CMK (cell line): Measurements from ENCODE around the gene CHTF18.
"Not testable (repeated sequence)": the region's sequence is repeated elsewhere in the genome, so short reads cannot be mapped to it uniquely, and the experiment has no call there.

Experiments
- DNase-seq: peaks from one replicate; pipeline ENCODE4 v3.0.0-alpha.2; 2010; ENCODE audit warnings: low read depth

CHTF18 gene

GRCh38 chr16:808085-808386 is 19.6 kb downstream of the CHTF18 start:
- DNase-seq, result no peak

- DNase-seq, result no peak
Observed at GRCh38 chr16:813204-813915, 24.9 kb downstream of the CHTF18 start.

- DNase-seq, result no peak
Observed at GRCh38 chr16:813916-814412, 25.5 kb downstream of the CHTF18 start.

GRCh38 chr16:814974-815373 is 26.6 kb downstream of the CHTF18 start:
- no peak for DNase-seq

- no peak for DNase-seq
Observed at GRCh38 chr16:815861-816260, 27.4 kb downstream of the CHTF18 start.

- no peak for DNase-seq
Observed at GRCh38 chr16:817001-817906, 28.8 kb downstream of the CHTF18 start.

GRCh38 chr16:818132-818531 is 29.7 kb downstream of the CHTF18 start:
- no peak for DNase-seq

- no peak for DNase-seq
Observed at GRCh38 chr16:818592-818991, 30.2 kb downstream of the CHTF18 start.

- DNase-seq, result no peak
Observed at GRCh38 chr16:819336-820043, 31.1 kb downstream of the CHTF18 start.

GRCh38 chr16:820044-820408 is 31.6 kb downstream of the CHTF18 start:
- DNase-seq, result not testable (repeated sequence)

GRCh38 chr16:820748-821147 is 32.3 kb downstream of the CHTF18 start:
- no peak for DNase-seq

GRCh38 chr16:821751-822150 is 33.3 kb downstream of the CHTF18 start:
- no peak for DNase-seq

- no peak for DNase-seq
Observed at GRCh38 chr16:822174-822908, 33.9 kb downstream of the CHTF18 start.

- DNase-seq, result no peak
Observed at GRCh38 chr16:822909-823297, 34.5 kb downstream of the CHTF18 start.

GRCh38 chr16:824194-824593 is 35.8 kb downstream of the CHTF18 start:
- DNase-seq, result no peak

- DNase-seq, result no peak
Observed at GRCh38 chr16:824601-825000, 36.2 kb downstream of the CHTF18 start.

- DNase-seq, result no peak
Observed at GRCh38 chr16:825341-826061, 37.1 kb downstream of the CHTF18 start.

GRCh38 chr16:827513-827912 is 39.1 kb downstream of the CHTF18 start:
- no peak for DNase-seq

GRCh38 chr16:828891-829290 is 40.5 kb downstream of the CHTF18 start:
- no peak for DNase-seq

GRCh38 chr16:830107-830870 is 41.9 kb downstream of the CHTF18 start:
- no peak for DNase-seq
